ENCODE results near the gene TEAD1. TPM values are rescaled to one million over a fixed set of nuclear protein-coding genes. Genes with fewer than 3 reads are reported as not detected.

TEAD1 gene
- total RNA-seq, 2 experiments from 2014 or later, result 0.11 TPM; not detected in 1

DNA sequence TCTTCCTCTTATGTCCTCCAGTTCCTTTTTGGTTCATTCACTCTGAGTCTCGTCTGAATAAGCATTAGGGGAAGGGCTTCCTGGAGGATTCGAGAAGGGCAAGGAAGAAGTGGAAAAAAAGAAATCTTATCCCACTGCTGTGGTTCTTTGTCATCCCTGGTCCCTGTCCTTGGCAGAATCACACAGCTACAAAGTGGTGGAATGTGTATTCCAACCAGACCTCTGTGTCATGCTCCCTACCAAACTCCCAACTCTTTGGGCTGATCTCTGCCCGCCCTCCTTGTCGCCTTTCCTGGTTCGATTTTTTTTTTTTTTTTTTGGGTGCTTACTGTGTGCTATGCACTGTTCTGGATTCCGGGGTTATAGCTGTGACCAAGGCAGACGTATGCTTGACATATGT lies 61.0 kb downstream of the TEAD1 start:
- H3K4me1 Mint-ChIP-seq (ENCODE audit: low read depth), result no peaks in the 10 kb centered on the region
- H3K4me1 ChIP-seq (ENCODE audit: insufficient read depth, low read length), result no peaks in the 10 kb centered on the region
- H3K27ac ChIP-seq (ENCODE audit: low read depth in 1 of 2, low read length in 2 of 2), result no peak overlapping the region
- POLR2A ChIA-PET, result no interaction called here
- DNase-seq (no peak), ATAC-seq (ENCODE audit: poor library complexity) (no peak)
- TF ChIP-seq, protein P1, sequence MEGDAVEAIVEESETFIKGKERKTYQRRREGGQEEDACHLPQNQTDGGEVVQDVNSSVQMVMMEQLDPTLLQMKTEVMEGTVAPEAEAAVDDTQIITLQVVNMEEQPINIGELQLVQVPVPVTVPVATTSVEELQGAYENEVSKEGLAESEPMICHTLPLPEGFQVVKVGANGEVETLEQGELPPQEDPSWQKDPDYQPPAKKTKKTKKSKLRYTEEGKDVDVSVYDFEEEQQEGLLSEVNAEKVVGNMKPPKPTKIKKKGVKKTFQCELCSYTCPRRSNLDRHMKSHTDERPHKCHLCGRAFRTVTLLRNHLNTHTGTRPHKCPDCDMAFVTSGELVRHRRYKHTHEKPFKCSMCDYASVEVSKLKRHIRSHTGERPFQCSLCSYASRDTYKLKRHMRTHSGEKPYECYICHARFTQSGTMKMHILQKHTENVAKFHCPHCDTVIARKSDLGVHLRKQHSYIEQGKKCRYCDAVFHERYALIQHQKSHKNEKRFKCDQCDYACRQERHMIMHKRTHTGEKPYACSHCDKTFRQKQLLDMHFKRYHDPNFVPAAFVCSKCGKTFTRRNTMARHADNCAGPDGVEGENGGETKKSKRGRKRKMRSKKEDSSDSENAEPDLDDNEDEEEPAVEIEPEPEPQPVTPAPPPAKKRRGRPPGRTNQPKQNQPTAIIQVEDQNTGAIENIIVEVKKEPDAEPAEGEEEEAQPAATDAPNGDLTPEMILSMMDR (IDR thresholded peaks at IDR 0.05), result no peak
- H3K27ac Mint-ChIP-seq, result no peak overlapping the region
- H3K9me3 Mint-ChIP-seq, result peaks cover 1% of the 10 kb centered on the region
- peaks cover 33% of the 10 kb centered on the region for H3K27me3 Mint-ChIP-seq
- no peak overlapping the region for H3K4me3 Mint-ChIP-seq
- intact Hi-C loops (cut with DNase I, micrococcal nuclease), result no loop called here
- H3K36me3 ChIP-seq (ENCODE audit: insufficient read depth, low read length), result no peaks in the 10 kb centered on the region
- no peak overlapping the region for H3K4me3 ChIP-seq (ENCODE audit: low read length)
- H3K27me3 ChIP-seq (ENCODE audit: control insufficient read depth in 1 of 2, insufficient read depth in 2 of 2, low read length in 2 of 2), result peaks cover 2 to 17% of the 10 kb centered on the region in 2 experiments
- no peaks in the 10 kb centered on the region for H3K36me3 Mint-ChIP-seq (ENCODE audit: low read depth)
- H3K9me3 ChIP-seq (ENCODE audit: control insufficient read depth in 1 of 2, insufficient read depth in 1 of 2, low read length in 2 of 2), result no peaks in the 10 kb centered on the region
- CTCF ChIA-PET, result no interaction called here

GRCh38 chr11:12737024-12737423 lies 62.8 kb downstream of the TEAD1 start:
- Histone ChIP-seq H3K36me3 (ENCODE audit: insufficient read depth, low read length) (no peaks in the 10 kb centered on the region), H3K27me3 (ENCODE audit: control insufficient read depth in 1 of 2, insufficient read depth in 2 of 2, low read length in 2 of 2) (peaks cover 2 to 17% of the 10 kb centered on the region in 2 experiments), H3K4me1 (ENCODE audit: insufficient read depth, low read length) (no peaks in the 10 kb centered on the region), H3K4me3 (ENCODE audit: low read length) (no peak overlapping the region), H3K9me3 (ENCODE audit: control insufficient read depth in 1 of 2, insufficient read depth in 1 of 2, low read length in 2 of 2) (no peaks in the 10 kb centered on the region), H3K27ac (ENCODE audit: low read depth in 1 of 2, low read length in 2 of 2) (no peak overlapping the region)
- ATAC-seq (ENCODE audit: poor library complexity) (no peak), DNase-seq (no peak)
- H3K27ac Mint-ChIP-seq, result no peak overlapping the region
- no peaks in the 10 kb centered on the region for H3K4me1 Mint-ChIP-seq (ENCODE audit: low read depth)
- H3K4me3 Mint-ChIP-seq, result no peak overlapping the region
- H3K27me3 Mint-ChIP-seq, result peaks cover 38% of the 10 kb centered on the region
- TF ChIP-seq, protein P1 (IDR thresholded peaks at IDR 0.05), result no peak
- no peaks in the 10 kb centered on the region for H3K36me3 Mint-ChIP-seq (ENCODE audit: low read depth)
- POLR2A ChIA-PET, result interaction anchor here (1.0 kb wide), 1 partner anchor 26 kb away, joined by 3 read pairs; no protein-coding TSS in a partner anchor
- CTCF ChIA-PET, result interaction anchor here (1.4 kb wide), 1 partner anchor 9 kb away, joined by 3 read pairs; no protein-coding TSS in a partner anchor
- peaks cover 3% of the 10 kb centered on the region for H3K9me3 Mint-ChIP-seq
- intact Hi-C loops (cut with DNase I, micrococcal nuclease), result no loop called here

GRCh38 chr11:12741671-12742216 lies 67.5 kb downstream of the TEAD1 start:
- Mint-ChIP-seq H3K36me3 (ENCODE audit: low read depth) (no peaks in the 10 kb centered on the region), H3K4me3 (no peak overlapping the region), H3K27ac (no peak overlapping the region), H3K9me3 (peaks cover 3% of the 10 kb centered on the region), H3K4me1 (ENCODE audit: low read depth) (no peaks in the 10 kb centered on the region), H3K27me3 (peaks cover 43% of the 10 kb centered on the region)
- Histone ChIP-seq H3K27me3 (ENCODE audit: control insufficient read depth in 1 of 2, insufficient read depth in 2 of 2, low read length in 2 of 2) (peaks cover 2 to 17% of the 10 kb centered on the region in 2 experiments), H3K27ac (ENCODE audit: low read depth in 1 of 2, low read length in 2 of 2) (no peak overlapping the region), H3K36me3 (ENCODE audit: insufficient read depth, low read length) (no peaks in the 10 kb centered on the region), H3K4me1 (ENCODE audit: insufficient read depth, low read length) (no peaks in the 10 kb centered on the region), H3K9me3 (ENCODE audit: control insufficient read depth in 1 of 2, insufficient read depth in 1 of 2, low read length in 2 of 2) (no peaks in the 10 kb centered on the region), H3K4me3 (ENCODE audit: low read length) (no peak overlapping the region)
- CTCF ChIA-PET, result interaction anchor here (1.4 kb wide), 1 partner anchor 10 kb away, joined by 4 read pairs; no protein-coding TSS in a partner anchor
- intact Hi-C loops (cut with DNase I, micrococcal nuclease), result no loop called here
- ATAC-seq (ENCODE audit: poor library complexity), result no peak
- DNase-seq, result no peak
- POLR2A ChIA-PET, result no interaction called here
- TF ChIP-seq, protein P1 (IDR thresholded peaks at IDR 0.05), result no peak
